Sigmoid colon (tissue), 4 donors: Measurements from ENCODE around the gene SETD3.

Source experiments
- CTCF ChIP-seq, 4 experiments: fragments of 450-650 bp in 3 of 4; fragments of 200-600 bp in 1 of 4; IDR thresholded peaks; one replicate each; pipeline ENCODE4 v1.5.1; 2016 to 2019; ENCODE audit warnings: antibody characterized with exemption in 4 of 4, mild to moderate bottlenecking in 3 of 4, moderate library complexity in 2 of 4
- EP300 ChIP-seq, 4 donors: sonication (generic); formaldehyde crosslinking; IDR thresholded peaks; one replicate each; pipeline ENCODE4 v1.6.1; 2017; ENCODE audit warnings: antibody characterized with exemption in 4 of 4
- POLR2AphosphoS5 ChIP-seq, 4 donors: sonication (generic); formaldehyde crosslinking; IDR thresholded peaks; one replicate each; pipeline ENCODE4 v1.6.1; 2017; ENCODE audit warnings: antibody characterized with exemption in 4 of 4

GRCh38 chr14:99472937-99473336 lies 7.7 kb downstream of the SETD3 start:
- TF ChIP-seq EP300 (IDR thresholded peaks at IDR 0.05) (no peak), CTCF (IDR thresholded peaks at IDR 0.05) (no peak), POLR2AphosphoS5 (IDR thresholded peaks at IDR 0.05) (no peak)
